HG02870 (cell line): ENCODE measurements around the gene REPIN1.

ENCODE experiments used
- ATAC-seq: cut with Tn5 transposase; IDR thresholded peaks from one replicate; pipeline ENCODE4 v1.9.1; 2021; ENCODE audit warnings: mild to moderate bottlenecking, moderate library complexity; ENCODE audit not compliant: unreplicated experiment

REPIN1 gene

GRCh38 chr7:150336746-150337145 is 31.9 kb upstream of the REPIN1 start:
- ATAC-seq, result no peak

DNA sequence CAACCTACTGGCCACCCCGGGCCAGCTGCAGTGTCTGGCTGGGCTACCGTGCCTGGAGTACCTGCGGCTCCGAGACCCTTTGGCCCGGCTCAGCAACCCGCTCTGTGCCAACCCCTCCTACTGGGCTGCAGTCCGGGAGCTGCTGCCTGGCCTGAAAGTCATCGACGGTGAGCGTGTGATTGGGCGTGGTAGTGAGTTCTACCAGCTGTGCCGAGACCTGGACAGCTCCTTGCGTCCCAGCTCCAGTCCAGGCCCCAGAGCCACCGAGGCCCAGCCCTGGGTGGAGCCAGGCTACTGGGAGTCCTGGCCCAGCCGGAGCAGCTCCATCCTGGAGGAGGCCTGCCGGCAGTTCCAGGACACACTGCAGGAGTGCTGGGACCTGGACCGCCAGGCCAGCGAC is 31.4 kb upstream of the REPIN1 start:
- ATAC-seq, result no peak

DNA sequence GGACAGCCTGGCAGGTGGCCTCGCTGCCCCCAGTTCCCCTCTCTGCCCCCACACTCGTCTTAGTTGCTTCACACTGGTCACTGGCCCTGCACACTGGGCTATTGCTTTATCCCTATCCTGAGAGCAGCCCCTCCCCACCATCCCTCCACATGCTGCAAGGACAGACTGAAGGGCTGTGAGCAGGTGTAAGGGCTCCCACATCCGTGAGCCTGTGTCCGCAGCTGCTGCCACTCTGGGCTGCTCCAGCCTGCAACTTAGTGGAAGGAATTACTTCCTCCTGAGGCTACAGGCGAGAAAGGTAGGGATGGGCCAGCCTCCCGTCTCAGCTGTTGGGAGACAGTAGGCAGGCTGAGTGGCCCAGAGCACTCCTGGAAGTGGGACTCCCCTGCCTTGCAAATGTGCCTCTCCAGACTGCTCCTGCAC is 31.0 kb upstream of the REPIN1 start:
- no peak for ATAC-seq

- no peak for ATAC-seq
Measured at GRCh38 chr7:150338166-150338829, 30.3 kb upstream of the REPIN1 start.

DNA sequence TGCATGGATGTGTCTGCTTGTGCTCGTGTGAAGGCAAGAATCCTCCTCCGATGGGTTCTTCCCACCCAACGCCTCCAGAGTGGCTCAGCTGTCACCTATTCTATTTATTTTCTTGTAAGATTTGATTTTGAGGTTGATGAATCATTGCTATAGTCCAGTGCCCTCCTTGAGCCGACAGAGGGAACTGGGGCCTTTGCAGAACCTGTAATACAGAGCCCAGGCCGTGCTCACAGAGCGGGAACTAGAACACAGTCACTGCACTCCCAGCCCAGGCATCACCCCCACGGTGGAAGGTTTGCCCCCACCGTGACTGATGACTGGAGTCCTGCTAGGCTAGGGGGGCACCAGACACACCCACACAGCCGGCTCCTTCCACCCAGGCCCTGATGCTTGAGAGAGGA is 29.2 kb upstream of the REPIN1 start:
- ATAC-seq, result no peak

GRCh38 chr7:150340024-150340749 is 28.4 kb upstream of the REPIN1 start:
- no peak for ATAC-seq

- no peak for ATAC-seq
Measured at GRCh38 chr7:150340875-150341262, 27.8 kb upstream of the REPIN1 start.

DNA sequence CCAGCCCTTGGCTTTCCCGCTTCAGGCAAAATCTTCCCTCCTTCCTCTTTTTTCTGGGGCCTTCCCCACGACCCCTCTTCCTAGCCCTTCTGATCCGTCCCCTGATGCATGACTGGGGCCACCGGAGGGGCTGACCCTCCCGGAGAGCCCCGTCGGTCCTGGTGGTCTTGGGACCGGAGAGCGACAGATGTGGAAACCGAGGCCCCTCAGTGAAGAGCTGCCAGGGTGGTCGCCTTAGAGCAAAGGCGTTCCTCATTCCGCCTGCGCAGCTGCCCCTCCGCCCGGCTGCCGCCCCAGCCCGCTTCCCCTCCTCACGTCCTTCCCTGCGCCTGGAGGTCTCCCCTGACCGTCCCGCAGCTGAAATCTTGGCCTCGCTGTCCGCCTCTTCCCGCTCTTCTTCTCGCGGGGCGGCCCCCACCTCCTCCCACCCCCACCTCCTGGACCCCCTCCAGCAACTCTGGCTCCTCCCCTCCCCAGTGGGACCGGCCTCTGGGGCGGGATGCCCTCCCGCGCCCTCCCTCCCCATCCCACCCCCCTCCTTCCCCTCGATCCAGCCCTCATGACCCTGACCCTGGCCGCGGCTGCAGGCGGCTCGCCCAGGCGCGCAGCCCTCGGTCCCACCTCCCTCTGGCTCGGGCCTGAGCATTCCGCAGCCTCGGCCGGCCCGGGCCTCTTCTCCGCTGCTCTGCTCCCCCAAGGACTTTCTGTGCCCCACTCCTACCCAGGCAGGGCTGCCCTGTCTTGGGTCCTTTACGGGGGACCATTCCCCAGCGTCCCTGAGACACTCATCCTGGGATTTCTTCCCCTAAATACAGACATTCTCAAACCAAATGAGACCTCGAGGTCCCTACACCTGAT is 27.1 kb upstream of the REPIN1 start, which contains the start of gene RARRES2:
TSS of gene RARRES2 (minus strand) at position 367 of the 858 bp plus-strand sequence. CDS start 1,020 bp downstream, outside the sequence.
- ATAC-seq, result no peak

- ATAC-seq, result no peak
Measured at GRCh38 chr7:150342121-150342408, 26.6 kb upstream of the REPIN1 start.

- no peak for ATAC-seq
Measured at GRCh38 chr7:150343225-150343624, 25.4 kb upstream of the REPIN1 start.

DNA sequence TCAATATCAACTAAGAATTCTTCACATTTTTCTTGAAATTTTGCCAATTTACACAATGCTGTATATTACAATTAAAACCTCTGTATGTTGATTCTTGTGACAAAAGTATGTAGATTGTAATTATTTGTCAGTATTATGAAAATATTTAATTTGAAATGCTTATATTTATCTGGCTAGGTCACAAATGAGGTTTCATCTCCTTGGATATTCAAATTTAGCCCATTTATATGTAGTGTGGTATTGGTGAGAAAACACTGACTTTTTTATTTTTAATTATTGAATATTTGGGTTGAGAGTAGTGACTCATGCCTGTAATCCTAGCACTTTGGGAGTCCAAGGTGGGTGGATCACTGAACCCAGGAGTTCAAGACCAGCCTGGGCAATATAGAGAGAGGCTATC is 24.3 kb upstream of the REPIN1 start:
- ATAC-seq, result no peak

DNA sequence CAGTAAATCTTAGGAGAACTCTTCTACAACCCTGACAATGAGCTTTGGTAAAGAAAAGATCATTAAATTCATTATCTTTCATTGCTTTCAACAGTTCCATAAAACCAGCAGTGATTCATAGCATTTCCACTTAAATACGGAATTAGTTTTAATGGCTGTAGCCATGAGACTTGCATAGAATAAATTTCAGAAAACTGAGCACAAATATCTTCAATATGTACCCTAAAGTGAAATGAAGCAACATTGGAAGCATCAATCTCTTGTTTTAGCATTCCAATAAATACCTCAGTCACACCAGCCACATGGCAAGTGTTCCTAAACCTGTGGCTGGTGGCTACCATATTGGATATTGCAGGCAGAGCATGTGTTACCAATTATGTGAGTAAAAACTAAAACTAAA is 23.6 kb upstream of the REPIN1 start:
- no peak for ATAC-seq

- ATAC-seq, result no peak
Measured at GRCh38 chr7:150346922-150347321, 21.7 kb upstream of the REPIN1 start.

DNA sequence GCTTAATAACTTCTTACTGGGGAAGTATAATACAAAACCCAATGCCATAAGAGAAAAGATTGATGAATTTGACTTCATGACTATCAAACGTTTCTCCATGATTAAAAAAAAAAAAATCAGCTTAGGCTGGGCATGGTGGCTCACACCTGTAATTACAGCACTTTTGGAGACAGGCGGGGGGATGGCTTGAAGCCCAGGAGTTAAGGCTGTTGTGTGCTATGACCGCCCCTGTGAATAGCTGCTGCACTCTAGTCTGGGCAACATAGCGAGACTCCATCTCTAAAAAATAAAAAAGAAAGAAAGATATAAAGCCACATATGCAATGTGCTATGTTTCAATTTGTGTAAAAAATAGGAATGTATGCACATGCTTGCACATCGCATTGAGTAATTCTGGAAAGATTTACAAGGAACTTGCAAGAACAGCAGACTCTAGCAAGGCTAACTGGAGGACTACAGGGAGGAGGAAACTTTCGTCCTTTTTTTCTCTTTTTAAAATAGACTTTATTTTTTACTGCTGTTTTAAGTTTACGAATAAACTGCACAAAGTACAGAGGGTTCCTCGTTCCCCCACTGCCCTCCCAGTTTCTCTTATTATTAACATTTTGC is 16.9 kb upstream of the REPIN1 start:
- ATAC-seq, result no peak

- no peak for ATAC-seq
Measured at GRCh38 chr7:150355666-150356059, 13.0 kb upstream of the REPIN1 start.

GRCh38 chr7:150356265-150356897 is 12.2 kb upstream of the REPIN1 start:
- no peak for ATAC-seq

DNA sequence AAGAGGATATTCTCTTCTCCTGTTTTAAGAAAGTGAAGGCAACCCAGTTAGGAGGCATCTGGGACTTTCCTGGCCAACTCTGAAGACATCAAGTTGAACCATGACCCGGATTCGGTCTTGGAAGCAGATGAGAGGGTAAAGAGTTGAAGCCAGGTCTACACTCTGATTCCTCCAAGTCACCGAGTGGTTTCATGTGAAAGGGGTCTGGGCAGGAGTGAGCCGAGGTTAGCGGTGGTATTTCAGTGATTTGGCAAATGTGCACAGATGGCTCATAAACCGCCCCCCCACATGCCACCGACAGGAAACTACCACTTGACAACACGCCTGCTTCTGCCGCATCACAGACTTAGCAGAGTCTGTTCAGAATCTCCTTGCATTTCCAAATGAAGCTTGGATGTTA is 11.4 kb upstream of the REPIN1 start:
- ATAC-seq, result peak; percentile 54

- no peak for ATAC-seq
Measured at GRCh38 chr7:150357771-150358427, 10.7 kb upstream of the REPIN1 start.

DNA sequence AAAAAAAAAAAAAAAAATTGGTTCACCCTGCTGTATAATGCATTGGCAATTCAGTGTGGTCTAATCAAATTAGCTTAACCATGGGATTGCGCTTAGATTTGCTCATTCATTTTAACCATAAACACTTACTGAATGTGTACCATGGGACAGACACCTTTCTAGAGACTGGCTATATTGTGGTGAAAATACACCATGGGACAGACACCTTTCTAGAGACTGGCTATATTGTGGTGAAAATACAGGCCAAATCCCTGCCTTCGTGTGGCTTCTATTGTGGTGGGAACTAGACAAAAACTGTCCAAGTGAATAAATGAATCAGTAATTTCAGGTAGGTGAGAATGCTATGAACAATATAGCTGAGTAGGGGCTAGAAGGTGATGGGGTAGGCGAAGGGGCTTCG is 10.2 kb upstream of the REPIN1 start:
- no peak for ATAC-seq

- ATAC-seq, result no peak
Measured at GRCh38 chr7:150358988-150359621, 9.5 kb upstream of the REPIN1 start.
